T-cell (primary cell): ENCODE data around the gene TBX20. TPM values are rescaled to one million over a fixed set of nuclear protein-coding genes. Genes with fewer than 3 reads are reported as not detected.
"Not testable (repeated sequence)": the region's sequence is repeated elsewhere in the genome, so short reads cannot be mapped to it uniquely, and the experiment has no call there.

Source experiments
- ATAC-seq, 4 experiments: fragments of 200-7000 bp in 3 of 4; fragments of 150-1000 bp in 1 of 4; cut with Tn5 transposase; replicated peaks in 1 of 4; 1 replicate in 3 of 4; 2 replicates in 1 of 4; pipeline ENCODE4 v1.10.0; 2021; ENCODE audit warnings: moderate library complexity in 3 of 4, mild to moderate bottlenecking in 2 of 4, moderate number of reproducible peaks in 1 of 4
- CTCF ChIA-PET, 2 donors: fragments of 300-600 bp; sonication (Branson Sonifier 250); formaldehyde crosslinking; loops; one replicate each; lab custom pipeline; 2022; ENCODE audit warnings: antibody characterized with exemption in 2 of 2; lab: Charles Lee
- POLR2A ChIA-PET, 2 donors: fragments of 300-600 bp; sonication (Branson Sonifier 250); formaldehyde crosslinking; loops; one replicate each; lab custom pipeline; 2022; ENCODE audit warnings: antibody characterized with exemption in 2 of 2; lab: Charles Lee
- DNase-seq, 35 experiments: peaks; one replicate each; pipeline versions ENCODE4 v3.0.0 to v3.0.0-alpha.2; 2013 to 2023
- H3K27ac ChIP-seq: one replicate; pipeline ENCODE4 v1.5.1; 2013; ENCODE audit warnings: low read length
- H3K27me3 ChIP-seq, 2 experiments: replicated peaks in 1 of 2; 1 replicate in 1 of 2; 2 replicates in 1 of 2; pipeline versions ENCODE4 v1.6.1 to v1.7.0; 2013; ENCODE audit warnings: low read length in 1 of 2, mixed read lengths in 1 of 2; ENCODE audit not compliant: control insufficient read depth in 2 of 2, insufficient read depth in 2 of 2; ENCODE audit errors: extremely low read depth in 1 of 2
- H3K36me3 ChIP-seq, 2 donors: 1 replicate in 1 of 2; 2 replicates in 1 of 2; pipeline versions ENCODE4 v1.6.1 to v1.7.0; 2013; ENCODE audit warnings: low read length in 1 of 2; ENCODE audit not compliant: control insufficient read depth in 2 of 2, insufficient read depth in 1 of 2; ENCODE audit errors: extremely low read depth in 1 of 2
- H3K4me1 ChIP-seq, 2 experiments: 1 replicate in 1 of 2; 2 replicates in 1 of 2; pipeline versions ENCODE4 v1.6.1 to v1.7.0; 2013; ENCODE audit warnings: low read length in 2 of 2, mixed read lengths in 1 of 2; ENCODE audit not compliant: insufficient read depth in 2 of 2, control insufficient read depth in 1 of 2; ENCODE audit errors: extremely low read depth in 1 of 2
- H3K4me3 ChIP-seq, 2 donors: 1 replicate in 1 of 2; 2 replicates in 1 of 2; pipeline versions ENCODE4 v1.5.1 to v1.7.0; 2013; ENCODE audit warnings: mild to moderate bottlenecking in 2 of 2, low read length in 1 of 2, moderate library complexity in 1 of 2; ENCODE audit not compliant: control insufficient read depth in 1 of 2; ENCODE audit errors: extremely low read depth in 1 of 2
- H3K9me3 ChIP-seq: 2 replicates; pipeline ENCODE4 v1.7.0; 2013
- H3K27ac Mint-ChIP-seq, 2 donors: one replicate each; pipeline ENCODE4 v1.8.0; 2020 to 2021; ENCODE audit warnings: mild to moderate bottlenecking in 2 of 2, mixed read lengths in 2 of 2
- H3K27me3 Mint-ChIP-seq, 2 donors: one replicate each; pipeline ENCODE4 v1.8.0; 2021 to 2022; ENCODE audit warnings: mixed read lengths in 2 of 2
- H3K36me3 Mint-ChIP-seq: one replicate; pipeline ENCODE4 v1.8.0; 2021; ENCODE audit warnings: mixed read lengths
- H3K4me1 Mint-ChIP-seq, 3 donors: one replicate each; pipeline ENCODE4 v1.8.0; 2020 to 2022; ENCODE audit warnings: mixed read lengths in 3 of 3, mild to moderate bottlenecking in 1 of 3
- H3K4me3 Mint-ChIP-seq, 3 donors: one replicate each; pipeline ENCODE4 v1.8.0; 2020 to 2022; ENCODE audit warnings: mild to moderate bottlenecking in 3 of 3, mixed read lengths in 3 of 3, moderate library complexity in 3 of 3
- H3K9me3 Mint-ChIP-seq, 3 donors: one replicate each; pipeline ENCODE4 v1.8.0; 2020 to 2022; ENCODE audit warnings: mixed read lengths in 3 of 3
- WGBS: methylation state at CpG from one replicate; pipeline ENCODE4 v1.1.5; 2013; ENCODE audit warnings: missing lambda C conversion rate; ENCODE audit not compliant: insufficient coverage; 5-methylcytosine and 5-hydroxymethylcytosine counted together
- total RNA-seq, 35 experiments: library from RNA in 6 of 35; stranded (reverse) in 6 of 35; fragments of 120-200 nt in 1 of 35; gene quantifications; one replicate each; pipeline versions ENCODE4 v1.2.1 to v1.2.4 and lab custom pipeline; 2013 to 2026

Gene TBX20
- total RNA-seq, 5 donors from 2014 or later (not counting 1 experiment from before 2014, with no cell fraction given): 0.19 to 0.70 (median 0.30) TPM; not detected in 1

DNA sequence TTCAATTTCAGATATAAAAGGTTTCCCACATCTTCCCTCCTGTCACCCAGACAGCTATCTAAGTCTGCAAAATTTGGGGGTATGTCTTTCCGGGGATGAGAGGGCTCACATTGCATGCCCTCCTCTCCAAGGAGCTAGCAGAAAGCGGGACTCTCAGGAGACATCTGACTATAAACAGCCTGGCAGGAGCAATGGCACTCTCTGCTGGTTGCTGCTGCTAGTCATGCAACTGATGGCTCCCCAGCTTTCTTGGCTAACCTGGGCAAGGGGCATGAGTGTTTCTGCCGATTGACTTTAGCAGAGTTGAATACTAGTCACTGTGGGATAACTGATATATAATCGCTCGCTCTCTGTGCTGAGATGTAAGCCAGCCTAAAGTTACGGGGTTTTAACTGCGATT is 12.0 kb downstream of the TBX20 start:
- no peaks in the 10 kb centered on the region for H3K9me3 Mint-ChIP-seq
- no peaks in the 10 kb centered on the region for H3K4me1 Mint-ChIP-seq
- H3K9me3 ChIP-seq: no peaks in the 10 kb centered on the region
- ATAC-seq: no peak
- no peak overlapping the region for H3K4me3 Mint-ChIP-seq
- DNase-seq: no peak
- WGBS: 86% methylated on average over 3 of the region's 7 CpGs
- ChIA-PET CTCF (no interaction called here), POLR2A (no interaction called here)
- H3K4me1 ChIP-seq: no peaks in the 10 kb centered on the region
- H3K4me3 ChIP-seq: no peak overlapping the region
- no peaks in the 10 kb centered on the region for H3K36me3 ChIP-seq
- H3K36me3 Mint-ChIP-seq: no peaks in the 10 kb centered on the region
- no peak overlapping the region for H3K27ac ChIP-seq
- no peak overlapping the region for H3K27ac Mint-ChIP-seq
- peaks cover 6 to 9% of the 10 kb centered on the region in 2 experiments for H3K27me3 ChIP-seq
- peaks cover 25 to 30% of the 10 kb centered on the region in 2 donors for H3K27me3 Mint-ChIP-seq

DNA sequence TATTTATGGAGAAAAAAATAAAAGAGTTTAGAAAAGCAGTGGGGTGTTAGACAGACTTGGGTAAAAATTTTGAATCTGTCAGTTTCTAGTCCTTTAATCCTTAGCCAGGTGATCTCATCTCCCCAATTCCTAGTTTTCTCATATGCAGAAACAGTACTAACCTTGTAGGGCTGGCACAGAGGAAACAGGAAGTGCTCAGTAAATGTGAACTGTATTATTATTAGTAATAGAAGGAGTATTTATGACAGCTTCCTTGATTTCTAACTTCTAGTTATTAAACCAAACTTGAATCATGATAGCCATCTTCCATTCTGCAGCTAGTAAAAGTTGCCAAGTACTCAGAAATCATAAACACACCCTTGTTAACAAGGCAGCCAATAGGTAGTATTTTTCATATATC is 12.5 kb downstream of the TBX20 start:
- DNase-seq (no peak), ATAC-seq (no peak)
- Histone ChIP-seq H3K4me3 (no peak overlapping the region), H3K4me1 (no peaks in the 10 kb centered on the region), H3K9me3 (no peaks in the 10 kb centered on the region), H3K27me3 (peaks cover 6 to 9% of the 10 kb centered on the region in 2 experiments), H3K36me3 (no peaks in the 10 kb centered on the region), H3K27ac (no peak overlapping the region)
- Mint-ChIP-seq H3K9me3 (no peaks in the 10 kb centered on the region), H3K27me3 (peaks cover 23 to 28% of the 10 kb centered on the region in 2 donors), H3K27ac (no peak overlapping the region), H3K4me1 (no peaks in the 10 kb centered on the region), H3K36me3 (no peaks in the 10 kb centered on the region), H3K4me3 (no peak overlapping the region)
- ChIA-PET CTCF (interaction anchor here in 1 of 2 donors (0.5 kb wide), 1 partner anchor 293 kb away, joined by 14 read pairs; no protein-coding TSS in a partner anchor), POLR2A (no interaction called here)

DNA sequence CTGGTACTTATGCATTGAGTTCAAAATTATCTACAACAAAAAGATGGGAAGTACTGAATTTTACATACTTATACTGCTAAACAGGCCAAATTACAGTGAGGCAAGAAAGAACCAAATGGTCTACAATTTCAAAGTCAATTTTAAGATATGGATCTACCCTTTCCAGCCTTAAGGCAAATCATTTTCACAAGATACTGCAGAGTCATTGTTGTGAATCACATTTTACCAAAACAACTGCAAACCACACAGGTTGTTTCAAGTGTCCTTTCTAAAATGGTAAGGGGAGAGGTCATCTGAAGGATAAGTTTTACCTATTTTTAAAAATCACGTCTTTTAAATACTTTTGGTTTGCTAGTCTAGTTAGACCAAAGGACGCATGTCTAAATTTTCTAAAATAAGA is 12.9 kb downstream of the TBX20 start:
- H3K4me3 Mint-ChIP-seq, H3K4me1 Mint-ChIP-seq, H3K27ac ChIP-seq, H3K36me3 Mint-ChIP-seq, POLR2A ChIA-PET, H3K9me3 Mint-ChIP-seq, H3K4me3 ChIP-seq, H3K36me3 ChIP-seq, H3K9me3 ChIP-seq, H3K27me3 ChIP-seq, ATAC-seq, H3K4me1 ChIP-seq, DNase-seq, H3K27ac Mint-ChIP-seq: not testable (repeated sequence)
- CTCF ChIA-PET: interaction anchor here in 1 of 2 donors (0.5 kb wide), 1 partner anchor 293 kb away, joined by 14 read pairs; no protein-coding TSS in a partner anchor
- no CpG with 5 or more reads among the region's 2 CpGs for WGBS
- H3K27me3 Mint-ChIP-seq: peaks cover 23 to 28% of the 10 kb centered on the region in 2 donors

DNA sequence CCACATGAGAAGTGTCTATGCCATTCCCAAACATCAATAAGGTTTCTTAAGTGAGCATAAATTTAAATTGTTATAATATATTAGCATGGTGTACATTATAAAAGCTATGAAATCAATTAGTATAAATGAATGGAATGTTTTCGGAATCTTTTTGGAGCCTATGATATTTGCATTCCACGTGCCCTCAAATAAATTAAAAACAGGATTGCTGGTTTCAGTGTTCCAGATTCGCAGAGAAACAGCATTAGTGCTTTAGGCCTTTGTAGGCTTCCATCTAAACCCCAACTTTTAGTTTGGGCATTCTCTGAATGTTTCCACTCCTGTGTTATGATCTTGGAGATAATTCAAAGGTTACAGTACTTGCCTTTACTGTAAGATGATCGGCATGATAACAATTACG is 15.4 kb downstream of the TBX20 start:
- H3K27ac Mint-ChIP-seq, H3K27me3 ChIP-seq, H3K4me3 ChIP-seq, H3K4me1 ChIP-seq, H3K4me3 Mint-ChIP-seq, H3K9me3 Mint-ChIP-seq, ATAC-seq, H3K36me3 Mint-ChIP-seq, H3K4me1 Mint-ChIP-seq, H3K36me3 ChIP-seq, POLR2A ChIA-PET, H3K27ac ChIP-seq, CTCF ChIA-PET, H3K9me3 ChIP-seq, DNase-seq: not testable (repeated sequence)
- WGBS: no CpG with 5 or more reads among the region's 5 CpGs
- peaks cover 16 to 21% of the 10 kb centered on the region in 2 donors for H3K27me3 Mint-ChIP-seq

DNA sequence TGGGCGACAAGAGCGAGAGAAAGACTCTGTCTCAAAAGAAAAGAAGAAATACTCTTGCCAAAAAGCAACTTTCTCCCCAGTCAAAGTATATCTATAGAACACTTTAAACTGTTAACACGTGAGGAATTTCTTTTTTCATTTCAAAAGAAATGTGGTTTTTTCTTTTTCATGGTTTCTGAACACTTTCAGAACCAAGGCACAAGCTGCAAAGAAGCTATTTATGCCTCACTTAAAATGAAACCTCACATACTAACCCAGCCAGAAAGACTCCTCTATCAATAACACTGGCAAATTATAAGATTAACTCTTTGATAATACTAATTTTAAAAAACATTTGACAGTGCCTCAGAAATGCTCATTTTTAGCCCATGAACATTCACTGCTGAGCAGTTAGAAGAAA is 20.9 kb downstream of the TBX20 start:
- H3K4me3 ChIP-seq: no peak overlapping the region
- Mint-ChIP-seq H3K36me3 (no peaks in the 10 kb centered on the region), H3K9me3 (no peaks in the 10 kb centered on the region), H3K27ac (no peak overlapping the region), H3K4me3 (no peak overlapping the region), H3K27me3 (peaks cover 6 to 7% of the 10 kb centered on the region in 2 donors), H3K4me1 (no peaks in the 10 kb centered on the region)
- H3K4me1 ChIP-seq: no peaks in the 10 kb centered on the region
- ChIA-PET POLR2A (no interaction called here), CTCF (no interaction called here)
- no peak for DNase-seq
- no CpG with 5 or more reads among the region's 3 CpGs for WGBS
- ATAC-seq: no peak
- no peaks in the 10 kb centered on the region for H3K9me3 ChIP-seq
- no peaks in the 10 kb centered on the region for H3K36me3 ChIP-seq
- no peaks in the 10 kb centered on the region for H3K27me3 ChIP-seq
- H3K27ac ChIP-seq: no peak overlapping the region

DNA sequence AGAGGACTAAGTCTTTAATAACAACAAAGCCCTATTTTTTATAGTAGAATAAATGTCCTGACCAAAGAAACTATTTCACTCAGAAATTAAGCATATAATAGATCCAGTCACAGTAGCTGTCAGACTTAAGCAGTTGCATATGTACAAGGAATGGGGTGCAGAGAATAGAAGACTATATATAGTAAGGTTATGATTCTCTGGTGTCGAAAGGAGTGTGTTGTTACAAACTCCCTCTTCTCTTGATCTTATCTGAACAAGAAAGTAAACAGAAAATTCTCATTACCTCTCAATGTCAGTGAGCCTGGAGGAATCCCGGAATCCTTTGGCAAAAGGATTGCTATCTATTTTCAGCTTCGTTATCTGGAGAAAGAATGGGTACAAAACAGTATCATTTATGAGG is 22.7 kb downstream of the TBX20 start:
- H3K9me3 Mint-ChIP-seq, DNase-seq, POLR2A ChIA-PET, H3K9me3 ChIP-seq, H3K4me3 Mint-ChIP-seq, H3K27me3 ChIP-seq, H3K4me1 ChIP-seq, CTCF ChIA-PET, H3K27ac Mint-ChIP-seq, H3K4me1 Mint-ChIP-seq, H3K4me3 ChIP-seq, ATAC-seq, H3K36me3 Mint-ChIP-seq, H3K27me3 Mint-ChIP-seq, H3K36me3 ChIP-seq, H3K27ac ChIP-seq: not testable (repeated sequence)
- WGBS: no CpG with 5 or more reads among the region's 3 CpGs

DNA sequence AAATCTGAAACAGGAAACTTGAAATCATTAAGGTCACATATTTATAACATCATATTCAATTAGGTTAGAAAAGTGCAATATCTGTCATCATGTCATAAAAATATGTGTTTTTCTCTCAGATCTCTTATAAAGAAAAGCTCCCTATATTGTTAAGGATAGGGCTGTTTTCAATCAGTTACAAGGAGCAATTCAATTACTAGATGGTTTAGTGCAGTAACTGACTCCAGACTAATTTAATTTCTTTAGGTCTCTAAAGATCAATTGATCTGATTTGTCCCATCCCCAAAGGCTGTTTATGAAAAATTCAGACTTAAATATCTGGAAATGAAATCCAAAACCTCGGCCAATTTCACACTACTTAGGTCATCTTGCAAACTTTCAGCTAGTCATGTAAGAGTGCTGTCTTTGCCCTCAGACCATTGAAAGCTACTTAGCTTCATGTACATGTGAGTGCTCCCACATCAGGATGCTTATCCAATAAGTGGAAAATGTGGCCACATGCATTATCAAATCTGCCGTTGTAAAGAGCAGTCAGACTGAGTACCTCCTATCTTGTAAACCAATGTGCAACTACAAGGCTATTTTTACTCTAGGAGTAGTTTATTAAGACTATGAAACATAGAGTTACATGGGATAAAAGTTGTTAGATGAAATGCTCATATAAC is 24.7 kb downstream of the TBX20 start:
- CTCF ChIA-PET, H3K36me3 ChIP-seq, ATAC-seq, H3K27ac Mint-ChIP-seq, H3K27me3 ChIP-seq, H3K4me3 Mint-ChIP-seq, H3K9me3 Mint-ChIP-seq, H3K27ac ChIP-seq, H3K36me3 Mint-ChIP-seq, POLR2A ChIA-PET, H3K9me3 ChIP-seq, H3K4me3 ChIP-seq, H3K4me1 Mint-ChIP-seq, H3K4me1 ChIP-seq, H3K27me3 Mint-ChIP-seq, DNase-seq: not testable (repeated sequence)
- no CpG with 5 or more reads among the region's 2 CpGs for WGBS
